Measurements from ENCODE around the gene GALNT12.

The GALNT12 gene, protein sequence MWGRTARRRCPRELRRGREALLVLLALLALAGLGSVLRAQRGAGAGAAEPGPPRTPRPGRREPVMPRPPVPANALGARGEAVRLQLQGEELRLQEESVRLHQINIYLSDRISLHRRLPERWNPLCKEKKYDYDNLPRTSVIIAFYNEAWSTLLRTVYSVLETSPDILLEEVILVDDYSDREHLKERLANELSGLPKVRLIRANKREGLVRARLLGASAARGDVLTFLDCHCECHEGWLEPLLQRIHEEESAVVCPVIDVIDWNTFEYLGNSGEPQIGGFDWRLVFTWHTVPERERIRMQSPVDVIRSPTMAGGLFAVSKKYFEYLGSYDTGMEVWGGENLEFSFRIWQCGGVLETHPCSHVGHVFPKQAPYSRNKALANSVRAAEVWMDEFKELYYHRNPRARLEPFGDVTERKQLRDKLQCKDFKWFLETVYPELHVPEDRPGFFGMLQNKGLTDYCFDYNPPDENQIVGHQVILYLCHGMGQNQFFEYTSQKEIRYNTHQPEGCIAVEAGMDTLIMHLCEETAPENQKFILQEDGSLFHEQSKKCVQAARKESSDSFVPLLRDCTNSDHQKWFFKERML

DNA sequence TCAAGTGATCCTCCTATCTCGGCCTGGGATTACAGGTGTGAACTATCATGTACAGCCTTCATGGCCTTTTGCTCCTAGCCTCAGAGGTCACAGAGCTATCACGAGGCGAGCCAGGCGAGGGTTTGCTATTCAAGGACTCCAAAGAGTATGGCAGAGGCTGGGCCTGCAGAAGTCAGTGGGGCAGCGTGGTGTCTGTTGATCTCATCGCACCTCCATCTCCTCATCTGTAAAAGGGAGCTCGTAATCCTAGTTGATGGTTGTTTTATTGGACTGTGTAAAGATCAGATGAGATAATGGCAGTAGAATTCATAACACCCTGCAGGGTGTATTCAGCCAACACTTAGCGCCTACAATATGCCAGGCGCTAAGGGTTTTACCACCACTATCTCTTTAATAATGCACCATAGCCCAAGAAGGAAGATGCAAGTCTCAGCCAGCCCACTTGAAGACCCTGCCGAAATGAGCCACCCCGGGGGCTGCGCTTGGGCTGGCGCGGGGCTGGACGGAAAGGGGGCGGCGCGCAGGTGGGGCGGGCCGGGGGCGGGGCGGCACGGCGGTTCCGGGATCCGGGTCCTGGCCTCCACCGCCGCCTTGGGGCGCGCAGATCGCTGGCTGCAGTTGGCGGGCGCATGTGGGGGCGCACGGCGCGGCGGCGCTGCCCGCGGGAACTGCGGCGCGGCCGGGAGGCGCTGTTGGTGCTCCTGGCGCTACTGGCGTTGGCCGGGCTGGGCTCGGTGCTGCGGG is at the start of gene GALNT12:
Gene GALNT12 (plus strand): TSS at position 601 of the 744 bp plus-strand sequence. CDS start 29 bp downstream, at position 630.
- no peak for TF ChIP-seq ZNF274 (IDR thresholded peaks at IDR 0.05; ENCODE audit: low read depth, low read length)
- H3K4me3 ChIP-seq (ENCODE audit: low read length): peak within 1 kb of the TSS; percentile 77

GRCh38 chr9:98760231-98760630 is 47.2 kb upstream of the GALNT12 start:
- TF ChIP-seq ZNF274 (IDR thresholded peaks at IDR 0.05; ENCODE audit: low read depth, low read length): no peak
- H3K4me3 ChIP-seq (ENCODE audit: low read length): no peak overlapping the region

DNA sequence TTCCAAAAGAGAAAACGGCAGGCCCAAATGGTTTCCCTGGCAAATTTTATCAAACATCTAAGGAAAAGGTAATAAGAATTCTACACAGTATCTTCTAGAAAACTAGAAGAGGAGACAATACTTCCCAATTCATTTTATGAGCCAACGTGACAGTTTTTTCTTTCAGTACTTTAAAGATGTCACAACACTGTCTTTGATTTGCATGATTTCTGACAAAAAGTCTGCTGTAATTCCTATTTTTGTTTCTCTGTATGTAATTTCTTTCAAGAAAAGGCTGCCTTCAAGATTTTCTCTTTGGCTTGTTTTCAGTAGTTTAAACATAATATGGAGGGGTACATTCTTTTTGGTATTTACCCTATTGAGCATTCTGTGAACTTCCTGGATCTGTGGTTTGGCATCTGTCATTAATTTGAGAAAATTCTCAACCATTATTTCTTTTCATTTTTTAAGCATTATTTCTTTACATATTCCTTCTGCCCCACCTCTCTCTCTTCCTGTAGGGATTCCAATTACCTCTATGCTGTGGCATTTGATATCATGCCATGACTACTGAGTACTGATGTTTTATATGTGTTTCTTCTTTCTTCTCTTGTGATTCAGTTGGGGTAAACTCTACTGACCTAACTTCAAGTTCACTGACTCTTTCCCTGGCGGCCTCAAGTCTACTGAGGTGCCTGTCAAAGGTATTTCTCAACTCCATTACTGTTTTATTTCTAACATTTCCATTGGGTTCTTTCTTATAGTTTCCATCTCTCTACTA is 43.3 kb upstream of the GALNT12 start:
- no peak for TF ChIP-seq ZNF274 (IDR thresholded peaks at IDR 0.05; ENCODE audit: low read depth, low read length)
- H3K4me3 ChIP-seq (ENCODE audit: low read length): no peak overlapping the region

DNA sequence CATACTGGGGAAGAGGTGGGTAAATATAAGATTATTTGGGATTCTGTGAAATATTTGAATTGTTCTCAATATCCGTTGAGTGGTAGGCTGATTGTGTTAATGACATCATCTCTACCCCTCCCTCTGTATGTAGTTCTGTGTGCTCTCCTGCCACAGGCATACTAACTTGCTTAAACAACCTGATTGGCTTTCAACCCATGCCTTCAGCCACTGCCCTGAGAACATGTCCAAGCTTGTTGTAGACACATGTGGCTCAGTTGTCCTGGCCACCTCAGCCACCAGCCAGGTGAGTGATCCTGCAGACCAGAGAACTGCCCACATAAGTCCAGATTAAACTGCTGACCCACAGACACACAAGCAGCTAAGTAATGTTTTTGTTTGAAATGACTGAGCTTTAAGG is 42.2 kb upstream of the GALNT12 start:
- no peak for TF ChIP-seq ZNF274 (IDR thresholded peaks at IDR 0.05; ENCODE audit: low read depth, low read length)
- no peak overlapping the region for H3K4me3 ChIP-seq (ENCODE audit: low read length)

- no peak for TF ChIP-seq ZNF274 (IDR thresholded peaks at IDR 0.05; ENCODE audit: low read depth, low read length)
Observed at GRCh38 chr9:98766586-98766985, 40.9 kb upstream of the GALNT12 start.

GRCh38 chr9:98767196-98767595 is 40.3 kb upstream of the GALNT12 start:
- no peak for TF ChIP-seq ZNF274 (IDR thresholded peaks at IDR 0.05; ENCODE audit: low read depth, low read length)
- no peak overlapping the region for H3K4me3 ChIP-seq (ENCODE audit: low read length)

More at GRCh38 chr9:98766586-98766985, 40.9 kb upstream of the GALNT12 start:
- H3K4me3 ChIP-seq (ENCODE audit: low read length): no peak overlapping the region

GRCh38 chr9:98767915-98768314 is 39.6 kb upstream of the GALNT12 start:
- TF ChIP-seq ZNF274 (IDR thresholded peaks at IDR 0.05; ENCODE audit: low read depth, low read length): no peak
- no peak overlapping the region for H3K4me3 ChIP-seq (ENCODE audit: low read length)

DNA sequence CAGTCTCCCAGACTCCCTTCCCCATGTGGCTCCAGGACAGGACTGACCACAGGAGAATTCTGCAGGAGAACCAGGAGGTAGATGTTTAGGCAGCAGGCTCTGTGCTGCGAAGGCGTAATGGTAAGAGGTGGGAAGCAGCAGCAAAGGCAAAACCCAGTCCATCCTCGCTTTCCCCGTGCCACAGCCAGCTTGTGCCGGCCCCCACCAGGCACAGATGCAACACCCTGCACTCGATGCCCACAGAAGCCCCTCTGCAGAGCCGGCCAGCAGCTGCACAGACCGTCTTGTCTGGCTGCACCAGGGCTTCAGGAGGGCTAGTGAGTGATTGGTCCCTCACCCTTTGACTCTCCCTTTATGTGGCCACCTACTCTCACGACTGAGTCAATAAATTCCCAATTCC is 39.1 kb upstream of the GALNT12 start:
- no peak for TF ChIP-seq ZNF274 (IDR thresholded peaks at IDR 0.05; ENCODE audit: low read depth, low read length)
- no peak overlapping the region for H3K4me3 ChIP-seq (ENCODE audit: low read length)

GRCh38 chr9:98770717-98771116 is 36.8 kb upstream of the GALNT12 start:
- TF ChIP-seq ZNF274 (IDR thresholded peaks at IDR 0.05; ENCODE audit: low read depth, low read length): no peak
- H3K4me3 ChIP-seq (ENCODE audit: low read length): no peak overlapping the region

DNA sequence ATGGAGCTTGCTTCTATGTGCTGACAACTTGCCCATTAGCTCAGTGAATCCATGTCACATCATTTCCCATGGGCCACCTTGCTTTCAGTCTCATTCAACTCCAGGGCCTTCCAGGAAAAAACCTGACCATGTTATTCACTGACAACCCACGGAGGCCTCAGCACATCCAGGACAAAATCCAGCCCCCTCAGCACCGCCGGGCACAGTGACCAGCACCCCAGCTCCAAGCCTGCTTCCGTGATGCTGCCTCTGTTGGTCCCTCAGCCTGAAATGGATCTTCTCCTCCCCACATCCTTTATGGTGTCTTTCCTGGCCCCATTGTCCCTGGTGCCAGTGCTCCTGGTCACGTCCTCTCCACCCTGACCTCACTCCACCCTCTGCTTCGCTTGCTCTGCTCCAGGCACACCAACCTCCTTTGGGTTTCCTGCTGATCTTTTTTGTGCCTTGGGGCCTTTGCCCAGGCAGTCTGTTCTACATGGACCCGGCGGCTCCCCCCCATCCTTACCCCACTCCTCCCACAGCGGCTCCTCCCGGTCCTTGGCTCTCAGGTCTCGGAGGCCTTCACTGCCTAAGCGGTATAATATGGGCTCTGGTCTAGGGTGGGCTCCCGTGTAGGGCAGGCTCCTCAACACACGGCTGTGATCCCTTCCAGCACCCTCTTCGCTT is 36.1 kb upstream of the GALNT12 start:
- TF ChIP-seq ZNF274 (IDR thresholded peaks at IDR 0.05; ENCODE audit: low read depth, low read length): no peak
- no peak overlapping the region for H3K4me3 ChIP-seq (ENCODE audit: low read length)

DNA sequence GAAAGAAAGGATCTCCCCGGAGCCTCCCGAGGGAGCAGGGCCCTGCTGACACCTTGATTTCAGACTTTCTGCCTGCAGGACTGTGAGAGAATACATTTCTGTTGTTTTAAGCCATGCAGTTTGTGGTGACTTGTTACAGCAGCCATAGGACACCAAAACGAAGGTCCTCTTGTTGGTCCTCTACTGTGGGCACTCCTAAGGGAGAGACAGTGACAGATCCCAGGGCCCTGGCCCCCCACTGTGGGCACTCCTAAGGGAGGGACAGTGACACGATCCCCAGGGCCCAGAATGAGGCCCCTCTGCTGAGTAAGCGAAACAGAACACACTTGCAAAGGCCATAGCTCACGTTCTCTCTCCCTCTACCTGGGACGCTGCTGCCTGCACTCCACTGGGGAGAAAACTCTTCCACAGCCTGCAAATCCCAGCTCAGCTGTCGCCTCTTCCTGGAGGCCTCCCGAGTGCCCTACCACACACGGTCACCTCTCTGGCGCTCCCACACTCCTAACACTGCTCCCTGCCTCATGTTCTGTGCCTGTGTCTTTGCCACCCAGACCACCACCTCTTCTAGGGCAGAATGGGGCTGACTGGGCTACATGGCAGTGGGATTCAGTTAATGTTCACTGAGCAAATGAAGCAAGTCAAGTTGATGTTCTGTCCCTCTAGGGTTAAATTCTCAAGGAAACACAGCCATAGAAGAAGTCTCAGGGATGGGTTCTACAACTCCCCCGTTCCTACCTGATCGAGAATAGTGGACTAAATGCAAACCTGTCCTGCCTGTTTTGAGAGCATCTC is 34.9 kb upstream of the GALNT12 start:
- no peak for TF ChIP-seq ZNF274 (IDR thresholded peaks at IDR 0.05; ENCODE audit: low read depth, low read length)
- no peak overlapping the region for H3K4me3 ChIP-seq (ENCODE audit: low read length)

- no peak overlapping the region for H3K4me3 ChIP-seq (ENCODE audit: low read length)
- TF ChIP-seq ZNF274 (IDR thresholded peaks at IDR 0.05; ENCODE audit: low read depth, low read length): no peak
Observed at GRCh38 chr9:98773721-98774120, 33.7 kb upstream of the GALNT12 start.

DNA sequence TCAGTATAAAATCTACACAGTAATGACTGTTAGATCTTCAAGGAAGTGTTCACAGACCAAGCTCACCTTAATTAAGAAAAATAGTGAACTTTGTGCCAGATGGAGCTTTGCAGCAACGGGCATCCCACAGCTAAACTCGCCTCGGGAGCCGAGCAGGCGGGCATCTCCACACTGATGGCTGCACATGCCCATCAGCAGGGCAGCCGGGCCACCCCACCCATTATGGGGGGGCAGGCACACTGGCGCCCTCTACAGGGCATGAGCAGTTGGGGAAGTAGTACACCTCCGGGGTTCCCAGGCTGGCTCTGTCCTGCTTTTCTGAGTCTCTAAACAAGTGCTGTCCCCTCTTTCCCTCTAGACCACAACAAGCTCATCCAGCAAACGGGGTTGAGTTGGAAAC is 32.7 kb upstream of the GALNT12 start:
- TF ChIP-seq ZNF274 (IDR thresholded peaks at IDR 0.05; ENCODE audit: low read depth, low read length): no peak
- no peak overlapping the region for H3K4me3 ChIP-seq (ENCODE audit: low read length)

All from GM08714 (cell line).